Stimulated activated CD4-positive, alpha-beta T cell treated with anti-CD3 and anti-CD28 coated beads, Interleukin-2, amount 100 ng/mL, for 4 hours (primary cell): ENCODE data around the gene C1QTNF12.
A peak's percentile ranks its signal among the peaks of the same experiment; 100 is the strongest.

Experiments
- DNase-seq: peaks from one replicate; pipeline ENCODE4 v3.0.0-alpha.2; 2020; ENCODE audit warnings: low read depth

The C1QTNF12 gene, protein sequence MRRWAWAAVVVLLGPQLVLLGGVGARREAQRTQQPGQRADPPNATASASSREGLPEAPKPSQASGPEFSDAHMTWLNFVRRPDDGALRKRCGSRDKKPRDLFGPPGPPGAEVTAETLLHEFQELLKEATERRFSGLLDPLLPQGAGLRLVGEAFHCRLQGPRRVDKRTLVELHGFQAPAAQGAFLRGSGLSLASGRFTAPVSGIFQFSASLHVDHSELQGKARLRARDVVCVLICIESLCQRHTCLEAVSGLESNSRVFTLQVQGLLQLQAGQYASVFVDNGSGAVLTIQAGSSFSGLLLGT

GRCh38 chr1:1246577-1247340 is at the start of gene C1QTNF12:
Gene C1QTNF12, minus strand, starts transcription at chr1:1246722. Its CDS starts 32 bp downstream, at chr1:1246690.
- DNase-seq: no peak

DNA sequence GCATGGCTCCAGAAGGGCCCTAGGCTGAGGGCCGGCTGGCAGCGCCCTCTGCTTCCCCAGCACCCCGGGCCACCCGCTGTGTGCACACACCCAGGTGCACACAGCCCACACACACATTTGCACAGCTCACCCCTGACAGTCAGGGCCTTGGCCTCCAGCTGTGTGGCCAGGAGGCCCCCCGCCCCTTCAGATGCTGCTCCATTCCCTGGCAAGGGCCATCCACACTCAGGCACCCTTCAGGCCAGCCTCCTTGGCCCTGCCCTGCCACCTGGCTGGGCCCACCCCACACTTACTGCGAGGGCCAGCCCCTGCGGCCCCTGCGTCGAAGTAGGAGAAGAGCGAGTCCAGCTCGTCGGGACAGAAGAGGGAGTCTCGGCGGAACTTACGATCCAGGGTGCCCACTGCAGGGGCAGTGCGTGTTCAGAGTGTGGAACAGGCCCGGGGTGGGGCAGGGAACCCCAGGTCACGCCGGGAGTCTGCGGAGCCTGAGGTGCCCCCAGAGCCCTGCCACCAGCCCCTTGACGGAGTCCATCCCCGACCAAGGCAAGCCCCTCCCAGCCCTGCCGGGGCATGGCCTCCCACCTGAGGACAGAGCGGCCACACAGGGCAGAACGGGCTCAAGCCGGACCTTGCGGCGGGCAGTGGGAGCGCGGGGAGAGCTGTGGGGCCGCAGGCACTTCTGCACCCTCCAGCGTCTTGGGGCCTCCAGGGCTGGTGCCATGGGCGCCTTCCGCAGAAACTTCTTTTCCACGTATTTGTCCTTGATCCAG is 48.8 kb upstream of the C1QTNF12 start:
- no peak for DNase-seq

- no peak for DNase-seq
Observed at GRCh38 chr1:1294250-1294890, 47.8 kb upstream of the C1QTNF12 start.

DNA sequence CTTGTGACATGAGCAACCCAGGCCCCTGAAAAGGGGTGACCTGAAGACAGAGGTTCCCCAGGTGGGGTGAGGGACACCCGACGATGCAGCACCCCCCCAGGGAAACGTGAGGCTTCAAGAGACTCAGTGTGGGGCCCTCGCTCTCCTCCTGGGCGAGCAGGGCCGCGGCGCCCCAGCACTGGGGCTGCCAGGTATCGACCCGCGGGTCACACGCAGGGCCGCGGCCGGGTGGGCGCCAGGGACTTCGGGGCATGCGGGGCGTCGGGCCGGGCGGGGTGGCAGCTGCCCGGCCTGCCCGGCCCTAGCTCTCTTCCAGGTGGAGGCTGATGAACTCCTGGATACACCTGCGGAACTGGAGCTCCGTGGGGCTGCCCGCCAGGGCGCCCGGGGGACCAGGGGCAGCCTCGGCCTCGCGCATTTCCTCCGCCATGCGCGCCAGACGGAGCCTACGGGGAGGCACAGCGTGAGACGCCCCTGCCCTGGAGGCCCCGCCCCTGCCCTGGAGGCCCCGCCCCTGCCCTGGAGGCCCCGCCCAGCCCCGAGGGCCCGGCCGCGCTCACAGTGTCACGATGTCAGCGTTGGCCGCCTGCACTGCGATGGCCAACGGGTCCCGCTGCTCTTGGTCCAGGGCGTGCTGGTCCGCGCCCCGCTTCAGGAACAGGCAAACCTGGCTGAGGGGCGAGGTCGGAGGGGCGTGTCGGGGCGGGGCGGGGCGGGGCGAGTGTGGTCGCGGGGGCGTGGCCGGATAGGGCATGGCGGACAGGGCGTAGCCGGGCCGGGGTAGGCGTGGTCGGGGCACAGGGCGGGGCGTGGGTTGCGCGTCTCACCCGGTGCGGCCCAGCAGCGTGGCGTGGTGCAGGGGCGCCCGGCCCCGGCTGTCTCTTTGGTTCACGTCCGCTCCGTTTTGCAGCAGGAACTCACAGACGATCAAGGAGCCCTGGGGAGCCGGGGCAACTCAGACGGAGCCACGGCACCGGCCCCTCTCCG is 47.0 kb upstream of the C1QTNF12 start:
- DNase-seq: no peak

DNA sequence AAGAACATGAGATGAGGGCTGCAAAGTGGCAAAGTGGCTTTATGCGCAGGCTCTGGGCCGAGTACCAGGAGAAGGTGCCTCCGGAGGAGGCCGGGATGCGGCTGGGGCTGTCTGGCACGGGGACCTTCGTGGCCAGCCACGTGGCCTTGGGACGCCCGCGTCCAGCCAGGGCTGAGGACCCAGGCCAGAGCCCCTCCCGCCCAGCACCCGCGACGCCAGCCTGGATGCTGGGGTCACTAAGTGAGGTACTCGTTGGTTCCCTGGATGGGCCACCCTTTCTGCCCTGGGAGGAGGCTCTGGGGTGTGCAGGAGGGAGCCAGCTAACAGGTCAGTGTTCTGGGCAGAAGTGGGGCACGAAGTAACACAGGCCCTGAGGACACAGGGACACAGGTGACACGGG is 46.3 kb upstream of the C1QTNF12 start:
- no peak for DNase-seq

- DNase-seq: no peak
Observed at GRCh38 chr1:1292442-1292779, 45.9 kb upstream of the C1QTNF12 start.

DNA sequence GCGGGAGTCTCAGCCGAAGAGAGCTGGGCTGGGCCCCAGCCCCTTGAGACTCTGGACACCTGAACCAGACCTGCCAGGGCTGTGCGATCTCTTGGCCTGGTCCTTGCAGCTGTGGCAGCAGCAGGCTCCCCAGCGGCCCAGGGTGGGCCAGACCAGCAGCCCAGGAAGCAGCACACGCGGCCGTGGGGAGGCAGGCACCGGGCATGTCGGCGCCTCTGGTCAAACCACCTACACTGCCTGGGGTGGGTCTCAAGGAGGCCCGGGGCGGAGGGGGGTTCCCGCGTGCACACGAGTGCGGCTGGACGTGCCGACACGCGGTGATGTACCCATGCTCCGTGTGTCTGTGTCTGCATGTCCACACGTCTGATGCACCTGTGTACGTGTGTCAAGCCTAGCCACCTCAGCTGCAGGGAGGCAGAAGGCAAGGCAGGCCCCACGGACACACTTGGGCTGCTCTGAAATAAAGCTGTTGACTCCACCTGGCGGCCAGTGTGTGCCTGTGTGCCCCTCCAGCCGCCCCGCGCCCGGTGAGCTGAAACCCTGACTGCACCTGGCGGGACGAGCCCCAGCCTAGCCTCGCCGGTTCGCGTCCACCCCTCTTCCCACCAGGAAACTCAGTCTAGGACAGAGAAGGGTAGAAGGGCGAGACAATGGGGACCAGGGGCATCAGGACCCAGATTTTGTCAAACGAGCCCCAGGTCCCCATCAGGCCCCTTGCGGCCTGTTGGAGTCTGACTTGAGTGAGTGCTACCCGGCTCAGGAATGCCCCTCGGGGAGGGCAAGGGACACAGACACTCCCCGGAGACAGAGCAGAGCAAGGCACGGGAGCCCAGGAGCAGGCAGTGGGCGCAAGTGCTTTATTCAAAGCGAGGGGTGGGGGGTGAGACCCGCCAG is 45.3 kb upstream of the C1QTNF12 start:
- DNase-seq: peak; percentile 68

GRCh38 chr1:1291023-1291528 is 44.6 kb upstream of the C1QTNF12 start:
- no peak for DNase-seq

DNA sequence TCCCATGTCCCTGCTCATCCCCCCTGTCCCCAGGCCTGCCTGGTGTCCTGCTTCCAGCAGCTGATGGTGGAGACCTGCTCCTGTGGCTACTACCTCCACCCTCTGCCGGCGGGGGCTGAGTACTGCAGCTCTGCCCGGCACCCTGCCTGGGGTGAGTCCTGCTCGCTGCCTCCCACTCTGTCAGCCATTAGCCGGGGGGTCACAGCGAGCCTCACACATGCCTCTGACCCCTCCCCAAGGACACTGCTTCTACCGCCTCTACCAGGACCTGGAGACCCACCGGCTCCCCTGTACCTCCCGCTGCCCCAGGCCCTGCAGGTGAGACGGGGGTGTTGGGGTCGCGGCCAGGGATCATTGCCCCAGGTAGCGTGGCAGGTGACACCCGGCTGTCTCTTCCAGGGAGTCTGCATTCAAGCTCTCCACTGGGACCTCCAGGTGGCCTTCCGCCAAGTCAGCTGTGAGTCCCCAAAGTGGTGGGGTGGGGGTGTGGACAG is 43.8 kb upstream of the C1QTNF12 start:
- DNase-seq: peak; percentile 61

DNA sequence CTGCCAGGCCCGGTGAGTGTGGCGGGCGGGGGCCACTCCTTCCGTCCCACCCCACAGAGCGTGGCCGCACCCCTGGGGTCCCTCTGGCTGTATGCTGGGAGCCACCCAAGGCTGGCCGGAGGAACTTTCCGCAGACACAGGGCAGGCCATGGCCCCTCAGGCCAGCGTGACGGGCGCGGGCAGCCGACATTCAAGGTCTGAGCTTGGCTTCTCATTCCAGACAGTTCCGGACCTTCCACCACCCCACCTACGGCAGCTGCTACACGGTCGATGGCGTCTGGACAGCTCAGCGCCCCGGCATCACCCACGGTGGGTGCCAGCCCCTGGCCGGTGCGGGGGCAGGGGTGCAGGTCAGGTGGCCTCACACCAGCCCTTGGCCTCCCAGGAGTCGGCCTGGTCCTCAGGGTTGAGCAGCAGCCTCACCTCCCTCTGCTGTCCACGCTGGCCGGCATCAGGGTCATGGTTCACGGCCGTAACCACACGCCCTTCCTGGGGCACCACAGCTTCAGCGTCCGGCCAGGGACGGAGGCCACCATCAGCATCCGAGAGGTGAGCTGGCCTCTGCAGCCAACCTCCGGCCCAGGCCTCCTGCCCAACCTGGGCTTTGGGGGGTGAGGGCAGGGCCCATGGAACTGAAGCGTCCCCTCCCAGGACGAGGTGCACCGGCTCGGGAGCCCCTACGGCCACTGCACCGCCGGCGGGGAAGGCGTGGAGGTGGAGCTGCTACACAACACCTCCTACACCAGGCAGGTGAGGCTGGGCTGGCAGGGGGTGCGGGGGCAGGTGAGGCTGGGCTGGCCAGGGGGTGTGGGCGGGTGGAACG is 41.0 kb upstream of the C1QTNF12 start:
- DNase-seq: no peak

DNA sequence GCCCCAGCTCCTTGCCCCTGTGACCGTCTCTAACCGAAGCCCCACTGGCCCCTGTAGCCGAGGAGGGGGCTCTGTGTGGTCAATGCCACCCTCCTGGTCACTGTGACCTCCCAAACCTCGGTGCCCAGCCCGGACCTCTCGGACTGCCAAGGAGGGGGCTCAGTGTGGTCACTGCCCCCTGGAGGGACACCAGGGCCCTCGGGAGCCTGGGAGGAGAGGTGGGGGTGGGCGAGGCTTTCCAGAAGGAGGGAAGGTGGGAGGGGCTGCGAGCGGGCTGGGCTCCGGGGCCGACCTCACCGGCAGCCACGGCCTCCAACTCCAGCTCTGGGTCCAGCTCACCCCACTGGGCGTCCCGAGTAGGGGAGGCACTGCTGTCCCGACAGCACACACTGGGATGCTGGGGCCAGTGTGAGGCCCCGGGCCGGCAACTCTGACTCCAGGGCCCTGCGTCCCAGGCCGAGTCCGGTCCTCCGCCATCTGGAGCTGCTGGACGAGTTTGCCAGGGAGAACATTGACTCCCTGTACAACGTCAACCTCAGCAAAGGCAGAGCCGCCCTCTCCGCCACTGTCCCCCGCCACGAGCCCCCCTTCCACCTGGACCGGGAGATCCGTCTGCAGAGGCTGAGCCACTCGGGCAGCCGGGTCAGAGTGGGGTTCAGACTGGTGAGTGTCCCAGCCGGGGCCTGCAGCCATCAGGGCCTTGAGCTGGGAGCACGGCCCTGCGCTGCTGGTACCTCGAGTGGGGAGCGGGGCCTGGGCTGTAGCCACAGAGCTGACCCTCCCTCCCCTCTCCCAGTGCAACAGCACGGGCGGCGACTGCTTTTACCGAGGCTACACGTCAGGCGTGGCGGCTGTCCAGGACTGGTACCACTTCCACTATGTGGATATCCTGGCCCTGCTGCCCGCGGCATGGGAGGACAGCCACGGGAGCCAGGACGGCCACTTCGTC is 40.1 kb upstream of the C1QTNF12 start:
- no peak for DNase-seq

GRCh38 chr1:1285611-1286311 is 39.2 kb upstream of the C1QTNF12 start:
- DNase-seq: no peak

- DNase-seq: no peak
Observed at GRCh38 chr1:1285102-1285571, 38.6 kb upstream of the C1QTNF12 start.

DNA sequence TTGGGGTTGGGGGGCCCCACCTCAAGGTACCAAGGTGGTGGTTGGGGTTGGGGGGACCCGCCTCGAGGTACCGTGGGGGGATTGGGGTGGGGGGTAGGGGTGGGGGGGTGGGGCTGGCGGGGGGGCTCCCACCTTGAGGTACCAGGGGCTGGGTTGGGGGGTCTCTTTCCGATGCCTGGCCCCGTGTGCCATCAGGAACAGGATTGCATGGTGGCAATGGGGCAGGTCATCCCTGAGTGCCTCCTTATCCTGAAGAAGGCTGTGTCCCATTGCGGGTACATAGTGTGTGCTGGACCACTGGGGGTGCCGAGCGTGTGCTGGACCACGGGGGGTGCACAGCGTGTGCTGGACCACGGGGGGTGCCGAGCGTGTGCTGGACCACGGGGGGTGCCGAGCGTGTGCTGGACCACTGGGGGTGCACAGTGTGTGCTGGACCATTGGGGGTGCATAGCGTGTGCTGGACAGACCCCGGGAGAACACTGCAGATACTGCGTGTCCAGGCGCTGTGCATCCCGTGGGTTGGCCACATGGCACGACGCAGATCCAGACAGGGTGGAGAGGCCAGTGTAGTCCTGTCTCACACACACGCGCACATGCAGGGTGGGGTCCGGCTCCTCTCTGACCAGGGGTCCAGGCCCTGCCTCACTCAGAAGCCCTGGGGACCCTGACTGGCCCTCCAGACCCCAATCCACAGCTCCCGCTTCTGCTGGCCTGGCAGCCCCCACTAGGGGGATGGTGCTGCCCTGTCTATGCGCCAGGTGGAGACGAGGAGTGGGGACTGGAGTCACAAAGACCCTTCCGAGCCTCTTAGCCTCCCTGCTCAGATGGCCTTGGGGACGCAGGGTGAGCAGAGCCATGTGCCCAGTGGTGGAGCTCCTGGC is 37.9 kb upstream of the C1QTNF12 start:
- no peak for DNase-seq

GRCh38 chr1:1283821-1284220 is 37.3 kb upstream of the C1QTNF12 start:
- no peak for DNase-seq

DNA sequence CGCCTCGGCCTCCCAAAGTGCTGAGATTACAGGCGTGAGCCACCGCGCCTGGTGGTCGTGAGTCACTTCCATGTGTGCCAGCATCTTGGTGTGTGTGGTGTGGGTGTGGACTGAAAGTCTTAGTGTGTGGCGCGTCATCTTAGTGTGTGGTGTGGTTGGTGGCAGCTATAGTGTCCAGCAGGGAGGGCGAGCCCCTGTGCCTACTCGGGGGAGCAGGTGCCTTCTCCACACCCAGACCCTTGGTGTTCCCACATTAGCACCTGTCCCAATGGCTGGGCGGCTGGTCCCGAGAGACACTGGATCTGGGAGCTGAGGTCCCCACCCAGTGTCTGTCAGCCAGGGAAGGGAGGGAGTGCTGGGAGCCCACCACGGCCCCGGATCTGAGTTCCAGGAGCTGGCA is 36.5 kb upstream of the C1QTNF12 start:
- DNase-seq: no peak
